Activated naive CD8-positive, alpha-beta T cell treated with anti-CD3 and anti-CD28 coated beads, Interleukin-2, amount 50 U/mL, for 24 hours (primary cell): ENCODE results near the gene MIF.
A peak's percentile ranks its signal among the peaks of the same experiment; 100 is the strongest.
"Not testable (repeated sequence)": the region's sequence is repeated elsewhere in the genome, so short reads cannot be mapped to it uniquely, and the experiment has no call there.

Experiments used
- ATAC-seq: fragments of 150-1000 bp; cut with Tn5 transposase; one replicate; pipeline ENCODE4 v1.10.0; 2021
- DNase-seq: peaks from one replicate; pipeline ENCODE4 v3.0.0; 2021
- H3K27ac Mint-ChIP-seq: one replicate; pipeline ENCODE4 v1.8.0; 2021; ENCODE audit warnings: mild to moderate bottlenecking, mixed read lengths
- H3K27me3 Mint-ChIP-seq: one replicate; pipeline ENCODE4 v1.8.0; 2021; ENCODE audit warnings: mixed read lengths
- H3K36me3 Mint-ChIP-seq: one replicate; pipeline ENCODE4 v1.8.0; 2021; ENCODE audit warnings: low read depth, mixed read lengths
- H3K4me1 Mint-ChIP-seq: one replicate; pipeline ENCODE4 v1.8.0; 2021; ENCODE audit warnings: mixed read lengths
- H3K4me3 Mint-ChIP-seq: one replicate; pipeline ENCODE4 v1.8.0; 2021; ENCODE audit warnings: mild to moderate bottlenecking, moderate library complexity, mixed read lengths
- H3K9me3 Mint-ChIP-seq: one replicate; pipeline ENCODE4 v1.8.0; 2021; ENCODE audit warnings: mixed read lengths

MIF gene

DNA sequence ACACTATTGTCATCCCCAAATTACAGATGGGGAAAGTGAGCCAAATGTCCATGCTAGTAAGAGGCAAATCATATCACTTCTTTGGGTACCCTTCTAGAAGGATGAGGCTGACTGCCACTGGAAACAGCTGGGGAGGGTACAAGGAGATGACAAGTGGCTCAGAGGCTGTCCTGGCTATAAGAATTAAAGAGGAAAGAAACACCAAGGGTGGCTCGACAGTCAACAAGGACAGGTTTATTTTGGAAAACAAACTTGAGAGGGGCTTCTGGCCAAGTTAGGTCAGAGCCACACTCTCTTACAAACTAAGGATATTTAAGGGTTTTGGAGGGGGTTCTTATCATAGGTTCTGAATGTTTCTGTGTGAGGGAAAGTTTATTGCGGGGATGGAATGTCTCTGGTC lies 2.1 kb upstream of the MIF start:
- no peak for ATAC-seq
- Mint-ChIP-seq H3K27ac (no peak overlapping the region), H3K4me1 (peaks cover 21% of the 10 kb centered on the region), H3K36me3 (peaks cover 22% of the 10 kb centered on the region), H3K4me3 (no peak overlapping the region), H3K27me3 (no peaks in the 10 kb centered on the region), H3K9me3 (no peaks in the 10 kb centered on the region)
- DNase-seq = no peak

DNA sequence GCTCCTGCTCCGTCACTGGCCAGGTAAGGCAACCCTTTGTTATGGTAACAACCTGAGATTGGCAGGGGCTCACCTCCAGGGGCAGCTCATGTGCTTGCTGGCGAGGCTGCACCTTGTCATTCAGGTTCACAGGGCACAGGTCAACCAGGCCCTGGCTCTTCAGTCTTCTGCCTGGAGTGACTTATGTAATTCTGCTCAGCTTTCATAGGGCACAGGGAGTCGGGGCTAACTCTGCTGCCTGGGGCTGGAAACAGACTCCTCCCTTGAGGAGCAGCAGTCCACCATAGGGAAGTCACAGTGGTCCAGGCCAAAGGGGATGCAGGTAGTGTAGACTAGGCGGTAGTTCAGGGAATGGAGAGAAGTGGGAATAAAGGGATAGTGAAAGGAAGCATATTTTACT lies 1.5 kb upstream of the MIF start:
- Mint-ChIP-seq H3K4me3 (peak overlapping the region; percentile 91), H3K4me1 (peaks cover 24% of the 10 kb centered on the region)
- no peak for ATAC-seq

DNA sequence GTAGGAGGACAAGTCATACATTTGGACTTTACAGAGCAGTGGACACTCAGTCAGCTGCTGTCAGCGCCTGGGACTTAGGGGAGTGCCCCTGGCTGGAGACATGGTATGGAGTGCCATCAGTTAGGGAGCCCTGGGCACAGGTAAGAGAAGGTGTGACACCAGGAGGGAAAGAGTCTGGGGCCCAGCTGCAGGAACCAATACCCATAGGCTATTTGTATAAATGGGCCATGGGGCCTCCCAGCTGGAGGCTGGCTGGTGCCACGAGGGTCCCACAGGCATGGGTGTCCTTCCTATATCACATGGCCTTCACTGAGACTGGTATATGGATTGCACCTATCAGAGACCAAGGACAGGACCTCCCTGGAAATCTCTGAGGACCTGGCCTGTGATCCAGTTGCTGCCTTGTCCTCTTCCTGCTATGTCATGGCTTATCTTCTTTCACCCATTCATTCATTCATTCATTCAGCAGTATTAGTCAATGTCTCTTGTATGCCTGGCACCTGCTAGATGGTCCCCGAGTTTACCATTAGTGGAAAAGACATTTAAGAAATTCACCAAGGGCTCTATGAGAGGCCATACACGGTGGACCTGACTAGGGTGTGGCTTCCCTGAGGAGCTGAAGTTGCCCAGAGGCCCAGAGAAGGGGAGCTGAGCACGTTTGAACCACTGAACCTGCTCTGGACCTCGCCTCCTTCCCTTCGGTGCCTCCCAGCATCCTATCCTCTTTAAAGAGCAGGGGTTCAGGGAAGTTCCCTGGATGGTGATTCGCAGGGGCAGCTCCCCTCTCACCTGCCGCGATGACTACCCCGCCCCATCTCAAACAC lies 850 bp upstream of the MIF start:
- H3K36me3 Mint-ChIP-seq = peaks cover 30% of the 10 kb centered on the region
- no peak for DNase-seq
- H3K27ac Mint-ChIP-seq = peak overlapping the region; percentile 98
- H3K4me1 Mint-ChIP-seq = peaks cover 26% of the 10 kb centered on the region
- ATAC-seq = no peak
- no peaks in the 10 kb centered on the region for H3K9me3 Mint-ChIP-seq
- peak overlapping the region; percentile 91 for H3K4me3 Mint-ChIP-seq
- H3K27me3 Mint-ChIP-seq = no peaks in the 10 kb centered on the region

More for the DNA sequence above, 1.5 kb upstream of the MIF start:
- Mint-ChIP-seq H3K36me3 (peaks cover 26% of the 10 kb centered on the region), H3K27me3 (no peaks in the 10 kb centered on the region), H3K27ac (peak overlapping the region; percentile 73), H3K9me3 (no peaks in the 10 kb centered on the region)
- DNase-seq = no peak

DNA sequence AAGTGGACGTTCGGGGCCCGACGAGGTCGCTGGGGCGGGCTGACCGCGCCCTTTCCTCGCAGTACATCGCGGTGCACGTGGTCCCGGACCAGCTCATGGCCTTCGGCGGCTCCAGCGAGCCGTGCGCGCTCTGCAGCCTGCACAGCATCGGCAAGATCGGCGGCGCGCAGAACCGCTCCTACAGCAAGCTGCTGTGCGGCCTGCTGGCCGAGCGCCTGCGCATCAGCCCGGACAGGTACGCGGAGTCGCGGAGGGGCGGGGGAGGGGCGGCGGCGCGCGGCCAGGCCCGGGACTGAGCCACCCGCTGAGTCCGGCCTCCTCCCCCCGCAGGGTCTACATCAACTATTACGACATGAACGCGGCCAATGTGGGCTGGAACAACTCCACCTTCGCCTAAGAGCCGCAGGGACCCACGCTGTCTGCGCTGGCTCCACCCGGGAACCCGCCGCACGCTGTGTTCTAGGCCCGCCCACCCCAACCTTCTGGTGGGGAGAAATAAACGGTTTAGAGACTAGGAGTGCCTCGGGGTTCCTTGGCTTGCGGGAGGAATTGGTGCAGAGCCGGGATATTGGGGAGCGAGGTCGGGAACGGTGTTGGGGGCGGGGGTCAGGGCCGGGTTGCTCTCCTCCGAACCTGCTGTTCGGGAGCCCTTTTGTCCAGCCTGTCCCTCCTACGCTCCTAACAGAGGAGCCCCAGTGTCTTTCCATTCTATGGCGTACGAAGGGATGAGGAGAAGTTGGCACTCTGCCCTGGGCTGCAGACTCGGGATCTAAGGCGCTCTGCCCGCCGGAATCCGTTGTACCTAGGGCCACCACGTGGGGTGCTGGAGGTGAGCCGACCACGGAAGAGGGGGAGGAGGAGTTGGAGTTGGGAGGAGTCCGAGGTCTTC lies 771 bp downstream of the MIF start:
- Mint-ChIP-seq H3K4me1 (peaks cover 26% of the 10 kb centered on the region), H3K27me3 (no peaks in the 10 kb centered on the region), H3K27ac (peak overlapping the region; percentile 98), H3K9me3 (peaks cover 3% of the 10 kb centered on the region), H3K36me3 (peaks cover 33% of the 10 kb centered on the region), H3K4me3 (peak overlapping the region; percentile 91)
- peak; percentile 81 for DNase-seq
- ATAC-seq = peak; percentile 43

DNA sequence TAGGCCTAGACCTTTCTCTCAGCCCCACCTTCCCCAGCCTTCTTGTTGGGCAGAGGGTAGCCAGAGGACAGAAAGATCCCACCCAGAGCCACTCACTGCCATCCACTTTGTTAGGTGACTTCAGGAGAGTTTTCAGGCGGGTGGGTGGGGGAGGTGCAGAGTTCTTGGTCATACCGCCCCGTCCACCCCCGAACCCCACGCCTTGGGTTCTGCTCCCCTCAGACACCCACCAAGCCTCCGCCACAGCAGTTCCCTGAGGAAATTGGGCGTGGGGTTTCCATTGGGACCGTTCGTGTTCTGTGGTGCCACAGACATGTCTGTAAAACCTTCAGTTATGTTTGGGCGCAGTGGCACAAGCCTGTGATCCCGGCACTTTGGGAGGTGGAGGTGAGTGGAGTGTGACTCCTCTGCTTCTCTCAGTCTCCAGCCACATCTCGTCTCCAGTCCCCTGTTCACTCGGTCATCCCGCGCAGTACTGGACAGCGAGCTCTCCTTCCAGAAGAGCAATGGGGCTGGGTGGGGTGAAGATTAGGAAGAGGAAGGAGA lies 1.5 kb downstream of the MIF start:
- Mint-ChIP-seq H3K4me1 (peaks cover 26% of the 10 kb centered on the region), H3K9me3 (peaks cover 3% of the 10 kb centered on the region), H3K4me3 (peak overlapping the region; percentile 91), H3K27me3 (no peaks in the 10 kb centered on the region), H3K27ac (peak overlapping the region; percentile 98), H3K36me3 (peaks cover 33% of the 10 kb centered on the region)
- ATAC-seq (no peak), DNase-seq (no peak)

DNA sequence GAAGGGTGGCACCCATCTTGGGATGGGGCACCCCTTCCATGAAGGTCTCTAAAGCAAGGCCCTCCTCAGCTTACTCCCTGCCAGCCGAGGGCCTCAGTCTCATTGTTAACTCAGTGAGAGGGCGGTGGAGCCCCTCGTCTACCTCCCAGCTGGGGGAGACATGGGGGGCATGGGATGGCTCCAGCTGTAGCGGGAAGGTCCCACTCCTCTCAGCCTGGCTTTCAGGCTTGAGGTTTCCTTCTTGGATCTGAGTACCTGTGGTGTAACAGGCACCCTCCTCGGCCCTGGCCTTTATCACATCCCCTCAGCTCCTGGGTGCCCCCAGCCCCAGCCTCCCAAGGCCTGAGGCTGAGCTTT lies 2.0 kb downstream of the MIF start:
- peak overlapping the region; percentile 98 for H3K27ac Mint-ChIP-seq
- peaks cover 26% of the 10 kb centered on the region for H3K4me1 Mint-ChIP-seq
- no peak for ATAC-seq
- peak overlapping the region; percentile 91 for H3K4me3 Mint-ChIP-seq
- DNase-seq = no peak
- peaks cover 33% of the 10 kb centered on the region for H3K36me3 Mint-ChIP-seq
- peaks cover 3% of the 10 kb centered on the region for H3K9me3 Mint-ChIP-seq
- H3K27me3 Mint-ChIP-seq = no peaks in the 10 kb centered on the region

DNA sequence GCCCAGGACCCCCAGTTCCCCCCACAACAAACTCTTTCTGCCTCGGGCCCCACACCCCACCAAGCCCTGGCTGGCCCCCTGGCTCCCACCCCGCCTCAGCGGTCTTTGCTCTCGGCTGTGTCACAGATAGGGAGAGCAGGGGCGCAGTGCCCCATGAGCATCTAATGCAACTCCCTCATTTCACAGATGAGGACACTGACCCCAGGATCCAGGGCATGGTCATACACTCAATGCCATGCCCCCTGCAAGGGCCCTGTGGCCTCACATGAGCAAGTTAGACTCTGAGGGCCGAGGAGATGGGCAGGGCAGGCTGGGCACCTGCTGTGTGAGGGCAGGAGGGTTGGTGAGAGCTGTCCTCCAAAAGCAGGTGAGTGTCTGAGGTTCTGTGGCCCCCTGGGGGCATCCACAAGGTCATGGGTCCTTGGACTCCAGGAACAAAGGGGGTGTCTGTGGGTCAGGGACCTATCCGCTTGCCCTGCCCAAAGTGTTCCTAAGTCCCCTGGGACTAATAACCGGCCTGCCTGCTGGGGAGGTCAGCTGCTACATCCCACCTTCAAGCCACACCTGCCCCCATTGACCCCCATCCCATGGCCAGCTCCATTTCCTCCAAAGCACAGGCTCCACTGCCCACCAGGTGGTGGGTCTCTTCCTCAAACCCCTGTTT lies 2.5 kb downstream of the MIF start:
- H3K36me3 Mint-ChIP-seq = peaks cover 33% of the 10 kb centered on the region
- peaks cover 26% of the 10 kb centered on the region for H3K4me1 Mint-ChIP-seq
- no peaks in the 10 kb centered on the region for H3K27me3 Mint-ChIP-seq
- H3K4me3 Mint-ChIP-seq = peak overlapping the region; percentile 91
- ATAC-seq (no peak), DNase-seq (no peak)
- H3K9me3 Mint-ChIP-seq = peaks cover 3% of the 10 kb centered on the region
- peak overlapping the region; percentile 72 for H3K27ac Mint-ChIP-seq

DNA sequence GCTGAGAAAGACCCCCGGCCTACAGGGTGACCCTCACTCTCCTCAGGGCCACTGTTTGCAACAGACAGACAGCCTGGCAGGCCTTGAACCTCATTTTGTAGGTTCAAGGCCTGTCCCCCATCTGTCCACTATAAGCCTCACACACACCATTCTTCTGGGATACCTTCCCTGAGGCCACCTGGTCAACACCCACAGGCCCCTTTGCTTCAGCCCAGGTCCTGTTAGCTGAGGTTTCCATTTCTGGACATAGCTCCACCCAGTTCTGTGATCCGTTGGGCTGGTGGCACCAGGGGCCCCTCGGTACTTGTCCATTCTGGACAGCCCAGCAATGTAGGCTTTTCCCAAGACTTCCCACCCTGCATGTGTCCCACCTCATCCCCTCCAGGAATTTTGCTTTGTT lies 3.1 kb downstream of the MIF start:
- H3K4me1 Mint-ChIP-seq = peaks cover 26% of the 10 kb centered on the region
- no peaks in the 10 kb centered on the region for H3K27me3 Mint-ChIP-seq
- no peak overlapping the region for H3K27ac Mint-ChIP-seq
- H3K4me3 Mint-ChIP-seq = peak overlapping the region; percentile 57
- peaks cover 33% of the 10 kb centered on the region for H3K36me3 Mint-ChIP-seq
- DNase-seq (no peak), ATAC-seq (no peak)
- peaks cover 3% of the 10 kb centered on the region for H3K9me3 Mint-ChIP-seq

DNA sequence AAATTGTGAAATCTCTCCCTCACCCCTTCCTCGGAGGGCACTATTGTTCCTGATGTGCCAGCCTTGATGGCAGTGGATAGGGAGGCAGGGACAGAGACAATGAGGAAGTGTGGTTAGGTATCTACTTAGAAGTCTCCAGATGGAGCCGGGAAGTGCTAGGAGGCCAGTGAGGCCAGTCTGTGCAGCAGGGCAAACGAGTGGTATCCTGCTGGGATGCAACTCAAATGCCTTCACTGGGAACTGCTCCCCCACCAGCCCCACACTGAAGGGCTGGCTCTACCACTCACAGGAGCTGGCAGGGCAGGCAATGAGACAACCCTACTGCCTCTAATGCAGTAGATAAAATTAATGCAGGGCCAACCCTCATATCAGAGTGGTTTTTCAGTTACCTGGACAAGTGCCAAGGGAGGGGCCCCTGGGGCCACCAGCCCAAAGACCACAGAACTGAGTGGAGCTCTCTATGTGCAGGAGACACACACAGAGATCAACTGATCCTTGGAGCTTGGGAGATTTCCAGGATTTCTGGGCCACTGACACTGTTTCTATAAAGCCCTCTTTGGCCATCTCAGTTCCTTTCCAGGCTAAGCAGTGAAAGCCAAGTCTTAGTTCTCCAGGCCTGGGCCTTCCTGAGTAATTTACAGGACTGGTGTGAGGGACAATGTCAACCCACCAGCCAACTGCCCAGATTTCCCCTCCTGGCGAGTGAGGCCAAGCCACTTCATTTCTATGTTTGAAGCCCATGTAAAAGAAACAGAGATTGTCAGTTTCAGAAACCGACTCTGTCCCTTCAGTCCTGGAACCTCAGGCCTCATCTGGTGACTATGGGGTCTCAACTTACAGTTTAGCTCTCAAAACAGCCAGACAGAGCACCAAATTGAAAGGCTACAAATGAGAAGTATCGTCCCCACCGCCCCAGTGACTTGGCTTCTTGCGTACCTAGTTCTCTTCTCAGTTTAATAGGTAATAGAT lies 4.1 kb downstream of the MIF start:
- peaks cover 22% of the 10 kb centered on the region for H3K4me1 Mint-ChIP-seq
- H3K9me3 Mint-ChIP-seq = peaks cover 3% of the 10 kb centered on the region
- H3K36me3 Mint-ChIP-seq = peaks cover 33% of the 10 kb centered on the region
- ATAC-seq = no peak
- H3K27ac Mint-ChIP-seq = no peak overlapping the region
- H3K4me3 Mint-ChIP-seq = no peak overlapping the region
- DNase-seq = no peak
- no peaks in the 10 kb centered on the region for H3K27me3 Mint-ChIP-seq

DNA sequence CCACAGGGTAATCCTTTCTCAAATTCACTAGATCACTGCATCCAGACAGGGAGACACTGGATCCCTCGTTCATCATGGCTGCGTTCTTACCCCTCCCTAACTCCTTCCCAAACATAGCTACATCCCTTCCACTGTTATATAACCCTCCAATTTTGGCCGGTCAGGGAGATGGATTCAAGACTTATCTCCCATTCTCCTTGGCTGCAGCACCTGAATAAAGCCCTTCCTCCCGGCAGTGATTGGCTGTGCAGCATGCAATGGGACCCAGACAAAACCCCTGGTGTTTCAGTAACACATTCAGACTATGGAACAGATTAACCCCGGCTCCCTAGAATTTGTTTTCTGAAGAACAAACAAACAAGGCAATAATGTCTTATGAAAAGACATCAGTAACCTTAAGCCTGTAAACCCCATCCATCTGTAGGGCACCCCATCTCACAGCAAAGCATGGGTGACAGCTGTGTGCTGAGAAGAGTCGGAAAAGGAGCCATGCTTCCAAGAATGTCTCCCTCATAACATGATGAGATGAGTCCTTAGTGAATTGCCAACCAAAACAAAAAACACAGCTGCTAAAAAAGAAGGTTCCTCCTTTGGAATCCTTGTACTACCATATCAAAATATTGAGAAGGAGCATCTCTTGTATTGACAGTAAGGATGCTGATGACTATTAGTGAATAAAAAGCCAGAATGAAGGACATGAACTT lies 5.0 kb downstream of the MIF start:
- peaks cover 3% of the 10 kb centered on the region for H3K9me3 Mint-ChIP-seq
- H3K4me1 Mint-ChIP-seq = peaks cover 16% of the 10 kb centered on the region
- H3K27ac Mint-ChIP-seq = no peak overlapping the region
- H3K27me3 Mint-ChIP-seq = no peaks in the 10 kb centered on the region
- H3K4me3 Mint-ChIP-seq = no peak overlapping the region
- peaks cover 33% of the 10 kb centered on the region for H3K36me3 Mint-ChIP-seq
- ATAC-seq = no peak
- no peak for DNase-seq

DNA sequence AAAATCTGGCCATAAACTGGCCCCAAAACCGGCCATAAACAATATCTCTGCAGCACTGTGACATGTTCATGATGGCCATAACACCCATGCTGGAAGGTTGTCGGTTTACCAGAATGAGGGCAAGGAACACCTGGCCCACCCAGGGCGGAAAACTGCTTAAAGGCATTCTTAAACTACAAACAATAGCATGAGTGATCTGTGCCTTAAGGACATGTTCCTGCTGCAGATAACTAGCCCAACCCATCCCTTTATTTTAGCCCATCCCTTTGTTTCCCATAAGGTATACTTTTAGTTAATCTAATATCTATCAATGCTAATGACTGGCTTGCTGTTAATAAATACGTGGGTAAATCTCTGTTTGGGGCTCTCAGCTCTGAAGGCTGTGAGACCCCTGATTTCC lies 6.0 kb downstream of the MIF start:
- H3K9me3 Mint-ChIP-seq, H3K27ac Mint-ChIP-seq, H3K27me3 Mint-ChIP-seq, ATAC-seq, DNase-seq, H3K4me3 Mint-ChIP-seq: not testable (repeated sequence)
- peaks cover 27% of the 10 kb centered on the region for H3K36me3 Mint-ChIP-seq
- H3K4me1 Mint-ChIP-seq = peaks cover 15% of the 10 kb centered on the region

DNA sequence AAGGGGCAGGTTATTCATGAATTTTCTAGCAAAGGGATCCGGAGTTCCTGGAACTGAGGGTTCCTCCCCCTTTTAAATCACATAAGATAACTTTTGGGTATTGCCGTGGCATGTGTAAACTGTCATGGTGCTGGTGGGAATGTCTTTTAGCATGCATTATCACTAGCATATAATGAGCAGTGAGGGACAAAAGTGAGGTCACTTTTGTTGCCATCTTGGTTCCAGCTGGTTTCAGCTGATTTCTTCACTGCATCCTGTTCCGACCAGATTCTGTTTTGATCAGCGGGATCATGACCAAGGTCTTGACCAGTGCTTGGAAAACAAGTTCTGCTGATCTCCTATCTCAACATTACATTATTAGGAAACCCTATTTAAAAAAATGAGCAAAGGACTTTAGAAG lies 7.4 kb downstream of the MIF start:
- ATAC-seq (no peak), DNase-seq (no peak)
- Mint-ChIP-seq H3K4me3 (no peak overlapping the region), H3K27me3 (peaks cover 8% of the 10 kb centered on the region), H3K9me3 (peaks cover 3% of the 10 kb centered on the region), H3K36me3 (peaks cover 16% of the 10 kb centered on the region), H3K27ac (no peak overlapping the region), H3K4me1 (peaks cover 9% of the 10 kb centered on the region)

DNA sequence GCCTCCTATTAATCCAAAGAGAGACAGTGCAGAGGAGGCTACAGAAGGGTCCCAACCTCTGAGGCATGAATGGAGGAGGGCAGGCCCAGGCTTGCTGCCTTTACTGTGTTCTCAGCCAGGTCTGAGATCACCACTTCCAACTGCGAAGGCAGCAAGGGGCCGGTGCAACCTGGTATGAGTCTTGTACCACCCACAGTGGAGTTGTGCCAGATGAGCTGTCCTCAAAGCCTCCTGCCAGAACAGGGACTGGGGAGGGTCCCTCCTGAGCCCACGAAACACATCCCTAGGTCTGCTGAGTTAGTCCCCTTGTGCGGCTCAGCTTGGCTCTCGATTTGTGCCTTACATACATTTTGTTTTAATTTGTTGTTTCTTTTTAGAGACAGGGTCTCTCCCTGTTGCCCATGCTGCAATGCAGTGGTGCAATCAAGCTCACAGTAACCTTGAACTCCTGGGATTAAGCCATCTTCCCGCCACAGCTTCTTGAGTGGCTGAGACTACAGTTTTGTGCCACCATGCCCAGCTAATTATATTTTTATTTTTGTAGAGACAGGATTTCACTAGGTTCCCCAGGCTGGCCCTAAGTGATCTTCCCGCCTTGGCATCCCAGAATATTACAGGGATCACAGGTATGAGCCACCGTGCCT lies 9.3 kb downstream of the MIF start:
- ATAC-seq = no peak
- peaks cover 10% of the 10 kb centered on the region for H3K27me3 Mint-ChIP-seq

More for the DNA sequence above, 9.3 kb downstream of the MIF start:
- Mint-ChIP-seq H3K4me1 (no peaks in the 10 kb centered on the region), H3K9me3 (peaks cover 3% of the 10 kb centered on the region), H3K27ac (no peak overlapping the region), H3K36me3 (peaks cover 3% of the 10 kb centered on the region), H3K4me3 (no peak overlapping the region)
- DNase-seq = no peak
